Large intestine (tissue), 3 donors: ENCODE measurements around the gene KRT35. TPM values are rescaled to one million over a fixed set of nuclear protein-coding genes. Genes with fewer than 3 reads are reported as not detected.

Experiments
- DNase-seq, 2 donors: peaks; one replicate each; pipeline versions ENCODE4 v3.0.0 to v3.0.0-alpha.2; 2013
- H3K27ac ChIP-seq: one replicate; pipeline ENCODE4 v1.5.1; 2013; ENCODE audit warnings: low read length
- H3K27me3 ChIP-seq: 2 replicates; pipeline ENCODE4 v1.6.1; 2013; ENCODE audit warnings: low read length; ENCODE audit not compliant: control insufficient read depth, insufficient read depth
- H3K36me3 ChIP-seq: 2 replicates; pipeline ENCODE4 v1.6.1; 2013; ENCODE audit warnings: low read length; ENCODE audit not compliant: control insufficient read depth, insufficient read depth
- H3K4me1 ChIP-seq: one replicate; pipeline ENCODE4 v1.6.1; 2013; ENCODE audit warnings: low read length; ENCODE audit not compliant: control insufficient read depth, insufficient read depth
- H3K4me3 ChIP-seq: one replicate; pipeline ENCODE4 v1.5.1; 2013; ENCODE audit warnings: low read length
- H3K9me3 ChIP-seq: one replicate; pipeline ENCODE4 v1.6.1; 2013; ENCODE audit warnings: mild to moderate bottlenecking, low read depth, low read length, moderate library complexity; ENCODE audit not compliant: control insufficient read depth
- WGBS: methylation state at CpG from one replicate; pipeline ENCODE4 v1.1.5; 2013; ENCODE audit warnings: low lambda C conversion rate; ENCODE audit not compliant: insufficient coverage; 5-methylcytosine and 5-hydroxymethylcytosine counted together
- polyA plus RNA-seq: library from polyadenylated mRNA; unstranded; fragments of 120-200 nt; gene quantifications from one replicate; pipeline ENCODE4 v1.2.1, GENCODE V29; 2013

KRT35 gene
- polyA plus RNA-seq, 1 donor = not detected

GRCh38 chr17:41499714-41500113 is 18.8 kb upstream of the KRT35 start:
- Histone ChIP-seq H3K27me3 (peaks cover 8% of the 10 kb centered on the region), H3K4me1 (no peaks in the 10 kb centered on the region), H3K9me3 (no peaks in the 10 kb centered on the region), H3K36me3 (no peaks in the 10 kb centered on the region), H3K4me3 (no peak overlapping the region), H3K27ac (no peak overlapping the region)
- DNase-seq = no peak
- WGBS = no CpG with 5 or more reads among the region's 5 CpGs

GRCh38 chr17:41498276-41498675 is 17.3 kb upstream of the KRT35 start:
- H3K9me3 ChIP-seq = no peaks in the 10 kb centered on the region
- no peak for DNase-seq
- no peak overlapping the region for H3K27ac ChIP-seq
- WGBS = no CpG with 5 or more reads among the region's 6 CpGs
- no peaks in the 10 kb centered on the region for H3K4me1 ChIP-seq
- H3K36me3 ChIP-seq = no peaks in the 10 kb centered on the region
- H3K4me3 ChIP-seq = no peak overlapping the region
- H3K27me3 ChIP-seq = peaks cover 8% of the 10 kb centered on the region

- H3K4me1 ChIP-seq = no peaks in the 10 kb centered on the region
- H3K9me3 ChIP-seq = no peaks in the 10 kb centered on the region
- DNase-seq = peak; percentile 75 to 77
- peaks cover 8% of the 10 kb centered on the region for H3K27me3 ChIP-seq
- H3K27ac ChIP-seq = no peak overlapping the region
- WGBS = no CpG with 5 or more reads among the region's 12 CpGs
- H3K4me3 ChIP-seq = no peak overlapping the region
- no peaks in the 10 kb centered on the region for H3K36me3 ChIP-seq
Observed at GRCh38 chr17:41496803-41497484, 16.0 kb upstream of the KRT35 start.

- no peak for DNase-seq
- no peaks in the 10 kb centered on the region for H3K4me1 ChIP-seq
- H3K4me3 ChIP-seq = no peak overlapping the region
- peaks cover 10% of the 10 kb centered on the region for H3K27me3 ChIP-seq
- no CpG with 5 or more reads among the region's 2 CpGs for WGBS
- H3K27ac ChIP-seq = no peak overlapping the region
- no peaks in the 10 kb centered on the region for H3K36me3 ChIP-seq
- no peaks in the 10 kb centered on the region for H3K9me3 ChIP-seq
Observed at GRCh38 chr17:41494524-41494923, 13.6 kb upstream of the KRT35 start.

DNA sequence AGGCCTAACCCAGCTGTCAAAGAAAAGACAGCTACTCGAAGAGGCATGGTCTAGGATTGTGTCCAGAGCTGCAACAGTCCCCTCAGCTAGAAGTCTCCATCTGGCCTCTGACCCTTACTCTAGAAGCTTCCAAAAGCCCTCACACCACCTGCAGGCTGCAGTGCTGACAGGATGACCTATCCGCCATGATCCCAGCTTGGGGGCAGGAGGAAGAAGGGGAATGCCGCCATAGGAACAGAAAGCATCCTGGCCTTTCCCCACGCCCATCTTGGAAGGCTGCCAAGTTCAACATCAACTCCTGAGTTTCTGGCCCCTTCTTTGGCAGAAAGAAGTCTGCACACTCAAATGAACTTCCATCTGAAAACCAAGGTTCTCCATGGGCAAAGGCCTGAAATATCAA is 11.8 kb upstream of the KRT35 start:
- H3K27ac ChIP-seq = no peak overlapping the region
- peak; percentile 28 to 57 for DNase-seq
- H3K4me3 ChIP-seq = no peak overlapping the region
- H3K4me1 ChIP-seq = no peaks in the 10 kb centered on the region
- H3K9me3 ChIP-seq = no peaks in the 10 kb centered on the region
- peaks cover 7% of the 10 kb centered on the region for H3K27me3 ChIP-seq
- no peaks in the 10 kb centered on the region for H3K36me3 ChIP-seq
- no CpG with 5 or more reads among the region's 4 CpGs for WGBS

- DNase-seq = no peak
- no peak overlapping the region for H3K4me3 ChIP-seq
- H3K27me3 ChIP-seq = peaks cover 10% of the 10 kb centered on the region
- no peak overlapping the region for H3K27ac ChIP-seq
- WGBS = no CpG with 5 or more reads among the region's 6 CpGs
- H3K4me1 ChIP-seq = no peaks in the 10 kb centered on the region
- no peaks in the 10 kb centered on the region for H3K9me3 ChIP-seq
- H3K36me3 ChIP-seq = no peaks in the 10 kb centered on the region
Observed at GRCh38 chr17:41492351-41492750, 11.4 kb upstream of the KRT35 start.

GRCh38 chr17:41491476-41491875 is 10.5 kb upstream of the KRT35 start:
- Histone ChIP-seq H3K36me3 (no peaks in the 10 kb centered on the region), H3K9me3 (no peaks in the 10 kb centered on the region), H3K4me1 (no peaks in the 10 kb centered on the region), H3K27me3 (peaks cover 17% of the 10 kb centered on the region), H3K27ac (no peak overlapping the region), H3K4me3 (no peak overlapping the region)
- no peak for DNase-seq
- WGBS = no CpG with 5 or more reads among the region's 2 CpGs

DNA sequence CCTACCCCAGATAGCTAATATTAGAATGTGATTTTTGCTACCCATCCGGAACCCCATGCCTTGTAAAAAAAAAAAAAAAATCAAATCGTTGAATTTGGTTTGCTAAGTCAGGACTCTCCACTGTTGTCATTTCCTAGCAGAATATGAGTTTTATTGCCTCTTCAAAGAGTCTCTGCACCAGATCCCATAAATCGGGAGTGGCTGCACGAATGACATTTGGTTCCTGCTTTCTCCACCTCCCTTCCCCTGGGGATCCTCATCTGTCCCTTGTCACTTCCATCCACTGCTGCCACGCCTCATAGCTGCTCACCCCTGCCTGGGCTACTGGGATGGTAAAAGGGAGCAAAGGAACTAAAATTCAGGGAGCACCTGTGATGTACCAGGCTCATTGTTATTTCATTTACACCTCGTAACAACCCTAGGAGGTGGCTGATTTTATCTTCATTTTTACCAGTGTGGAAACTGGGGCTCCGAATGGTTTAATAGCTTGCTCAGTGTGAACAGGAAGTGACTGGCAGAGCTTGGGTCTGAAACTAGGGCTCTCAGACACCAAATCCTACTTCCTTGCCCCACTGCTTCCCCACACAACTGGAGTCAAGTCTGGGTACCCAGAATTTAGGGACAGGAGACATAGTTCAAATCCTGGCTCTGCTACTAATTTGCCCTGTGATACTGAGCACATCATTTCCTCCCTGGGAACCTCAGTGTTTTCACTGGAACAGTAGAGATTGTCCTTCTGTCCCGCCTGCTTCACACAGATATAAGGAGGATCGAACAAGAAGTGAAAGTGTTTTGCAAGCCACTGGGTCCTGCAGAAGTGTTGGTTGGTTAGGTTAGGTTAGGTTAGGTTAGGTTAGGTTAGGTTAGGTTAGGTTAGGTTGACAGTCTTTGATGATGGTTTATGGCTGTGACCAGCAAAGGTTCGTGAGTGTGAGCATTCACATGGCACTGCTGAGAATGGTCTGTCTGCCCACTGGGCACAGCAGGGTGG is 9.3 kb upstream of the KRT35 start:
- DNase-seq = no peak
- H3K27me3 ChIP-seq = peaks cover 24% of the 10 kb centered on the region
- H3K9me3 ChIP-seq = no peaks in the 10 kb centered on the region
- H3K36me3 ChIP-seq = no peaks in the 10 kb centered on the region
- no CpG with 5 or more reads among the region's 10 CpGs for WGBS
- H3K27ac ChIP-seq = no peak overlapping the region
- H3K4me3 ChIP-seq = no peak overlapping the region
- H3K4me1 ChIP-seq = no peaks in the 10 kb centered on the region

DNA sequence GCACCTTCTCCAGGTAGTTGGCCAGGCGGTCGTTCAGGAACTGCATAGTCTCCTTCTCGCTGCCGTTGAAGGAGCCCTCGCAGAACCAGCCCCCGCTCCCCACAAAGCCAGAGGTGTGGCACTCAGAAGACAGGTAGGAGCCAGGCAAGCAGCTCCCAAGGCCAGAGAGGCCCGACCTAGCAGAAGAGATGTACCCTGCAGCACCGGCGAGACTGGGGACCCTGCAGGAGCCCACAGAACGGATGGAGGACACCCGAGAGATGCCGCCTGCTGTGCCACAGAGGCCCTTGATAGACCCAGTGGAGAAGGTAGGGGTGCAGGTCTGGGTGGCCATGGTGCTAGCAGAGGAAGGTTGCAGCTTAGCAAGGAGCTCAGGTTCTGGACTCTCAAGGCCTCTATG is 8.6 kb upstream of the KRT35 start, which contains the start of gene KRT36:
TSS of gene KRT36 (minus strand) at position 380 of the 400 bp plus-strand sequence. CDS start at position 334, 46 bp downstream.
- Histone ChIP-seq H3K27me3 (peaks cover 24% of the 10 kb centered on the region), H3K27ac (no peak within 1 kb of the TSS), H3K9me3 (no peaks in the 10 kb centered on the region), H3K4me3 (no peak within 1 kb of the TSS), H3K4me1 (no peaks in the 10 kb centered on the region), H3K36me3 (no peaks in the 10 kb centered on the region)
- no peak for DNase-seq
- WGBS = no CpG with 5 or more reads among the region's 12 CpGs

DNA sequence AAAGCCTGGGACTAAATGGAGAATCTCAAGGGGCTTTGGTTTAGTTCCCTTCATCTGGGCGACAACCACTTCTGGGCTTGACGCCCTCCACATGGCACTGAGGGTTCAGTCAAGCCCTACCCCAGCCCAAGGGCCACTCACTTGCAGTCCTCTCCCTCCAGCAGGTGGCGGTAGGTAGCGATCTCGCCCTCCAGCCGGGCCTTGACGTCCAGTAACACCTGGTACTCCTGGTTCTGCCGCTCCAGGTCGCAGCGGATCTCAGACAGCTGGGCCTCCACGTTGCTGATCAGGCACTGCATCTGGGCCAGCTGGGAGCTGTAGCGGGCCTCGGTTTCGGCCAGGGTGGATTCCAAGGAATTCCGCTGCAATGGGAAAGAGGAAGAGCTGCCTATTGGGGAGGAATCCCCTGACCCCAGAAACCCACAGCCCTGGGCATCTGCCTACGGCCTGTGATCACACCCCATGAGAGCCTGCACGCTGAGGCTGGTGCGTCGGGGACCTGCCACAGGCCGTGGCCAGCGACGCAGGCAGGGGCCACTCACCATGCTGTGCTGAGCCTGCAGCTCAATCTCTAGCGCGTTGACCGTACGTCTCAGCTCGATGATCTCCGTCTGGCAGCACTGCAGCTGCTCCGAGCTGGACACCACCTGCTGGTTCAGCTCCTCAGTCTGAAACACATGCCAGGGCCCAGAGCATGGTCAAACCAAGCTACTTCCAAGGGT is 6.0 kb upstream of the KRT35 start:
- H3K4me1 ChIP-seq = no peaks in the 10 kb centered on the region
- peaks cover 26% of the 10 kb centered on the region for H3K27me3 ChIP-seq
- no peaks in the 10 kb centered on the region for H3K9me3 ChIP-seq
- no peak for DNase-seq
- no CpG with 5 or more reads among the region's 29 CpGs for WGBS
- no peaks in the 10 kb centered on the region for H3K36me3 ChIP-seq
- no peak overlapping the region for H3K27ac ChIP-seq
- no peak overlapping the region for H3K4me3 ChIP-seq
